PFSK-1 (cell line): ENCODE data around the gene NR6A1.

Experiments used
- FOXP2 ChIP-seq: optimal IDR thresholded peaks from 2 replicates; pipeline ENCODE3; 2011; ENCODE audit warnings: borderline replicate concordance, control low read depth, inconsistent platforms; ENCODE audit not compliant: insufficient read depth; ENCODE audit errors: extremely low read length, extremely low read depth
- POLR2AphosphoS5 ChIP-seq: IDR thresholded peaks from 2 replicates; pipeline ENCODE4 v1.6.1; 2012; ENCODE audit warnings: low read depth, mild to moderate bottlenecking, control low read depth, low read length, moderate library complexity
- SIN3A ChIP-seq: IDR thresholded peaks from 2 replicates; pipeline ENCODE4 v1.6.1; 2012; ENCODE audit warnings: mild to moderate bottlenecking, low read length, moderate library complexity, borderline replicate concordance; ENCODE audit not compliant: insufficient read depth
- TAF1 ChIP-seq: IDR thresholded peaks from 2 replicates; pipeline ENCODE4 v1.6.1; 2012; ENCODE audit warnings: low read length, control low read depth, borderline replicate concordance; ENCODE audit not compliant: insufficient read depth
- TF ChIP-seq, protein P1 (sequence below), 2 experiments: IDR thresholded peaks; 2 replicates each; pipeline versions ENCODE4 v1.6.1 to v1.8.0; 2011 to 2012; ENCODE audit warnings: low read depth in 2 of 2, low read length in 2 of 2, control low read depth in 1 of 2, inconsistent platforms in 1 of 2, mild to moderate bottlenecking in 1 of 2, moderate library complexity in 1 of 2; ENCODE audit not compliant: insufficient read depth in 1 of 2

Gene NR6A1

DNA sequence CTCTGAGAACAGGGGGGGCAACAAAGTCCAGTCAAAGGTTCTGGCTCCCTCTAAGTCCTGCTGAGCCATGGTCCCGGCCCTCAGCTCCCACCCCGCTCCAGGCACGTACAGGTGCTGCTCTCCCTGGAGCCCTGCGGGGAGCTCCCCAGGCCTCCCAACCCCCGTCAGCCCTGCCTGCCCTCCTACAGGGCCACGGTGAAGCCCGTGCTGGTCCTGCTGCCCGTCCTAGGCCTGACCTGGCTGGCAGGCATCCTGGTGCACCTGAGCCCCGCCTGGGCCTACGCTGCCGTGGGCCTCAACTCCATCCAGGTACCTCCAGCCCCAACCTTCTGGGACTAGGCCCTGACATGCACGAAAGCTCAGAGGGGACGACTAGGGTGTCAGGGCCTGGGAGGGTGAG is 300.8 kb downstream of the NR6A1 start:
- TF ChIP-seq TAF1 = no peak
- no peak for TF ChIP-seq POLR2AphosphoS5
- no peak for TF ChIP-seq FOXP2
- no peak for TF ChIP-seq SIN3A
- TF ChIP-seq, protein P1, sequence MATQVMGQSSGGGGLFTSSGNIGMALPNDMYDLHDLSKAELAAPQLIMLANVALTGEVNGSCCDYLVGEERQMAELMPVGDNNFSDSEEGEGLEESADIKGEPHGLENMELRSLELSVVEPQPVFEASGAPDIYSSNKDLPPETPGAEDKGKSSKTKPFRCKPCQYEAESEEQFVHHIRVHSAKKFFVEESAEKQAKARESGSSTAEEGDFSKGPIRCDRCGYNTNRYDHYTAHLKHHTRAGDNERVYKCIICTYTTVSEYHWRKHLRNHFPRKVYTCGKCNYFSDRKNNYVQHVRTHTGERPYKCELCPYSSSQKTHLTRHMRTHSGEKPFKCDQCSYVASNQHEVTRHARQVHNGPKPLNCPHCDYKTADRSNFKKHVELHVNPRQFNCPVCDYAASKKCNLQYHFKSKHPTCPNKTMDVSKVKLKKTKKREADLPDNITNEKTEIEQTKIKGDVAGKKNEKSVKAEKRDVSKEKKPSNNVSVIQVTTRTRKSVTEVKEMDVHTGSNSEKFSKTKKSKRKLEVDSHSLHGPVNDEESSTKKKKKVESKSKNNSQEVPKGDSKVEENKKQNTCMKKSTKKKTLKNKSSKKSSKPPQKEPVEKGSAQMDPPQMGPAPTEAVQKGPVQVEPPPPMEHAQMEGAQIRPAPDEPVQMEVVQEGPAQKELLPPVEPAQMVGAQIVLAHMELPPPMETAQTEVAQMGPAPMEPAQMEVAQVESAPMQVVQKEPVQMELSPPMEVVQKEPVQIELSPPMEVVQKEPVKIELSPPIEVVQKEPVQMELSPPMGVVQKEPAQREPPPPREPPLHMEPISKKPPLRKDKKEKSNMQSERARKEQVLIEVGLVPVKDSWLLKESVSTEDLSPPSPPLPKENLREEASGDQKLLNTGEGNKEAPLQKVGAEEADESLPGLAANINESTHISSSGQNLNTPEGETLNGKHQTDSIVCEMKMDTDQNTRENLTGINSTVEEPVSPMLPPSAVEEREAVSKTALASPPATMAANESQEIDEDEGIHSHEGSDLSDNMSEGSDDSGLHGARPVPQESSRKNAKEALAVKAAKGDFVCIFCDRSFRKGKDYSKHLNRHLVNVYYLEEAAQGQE (IDR thresholded peaks at IDR 0.05; ENCODE audit: insufficient read depth in 1 of 2, low read depth in 2 of 2, low read length in 2 of 2) = no peak

- TF ChIP-seq TAF1 (no peak), POLR2AphosphoS5 (no peak), SIN3A (no peak), FOXP2 (no peak)
- TF ChIP-seq, protein P1 (IDR thresholded peaks at IDR 0.05; ENCODE audit: insufficient read depth in 1 of 2, low read depth in 2 of 2, low read length in 2 of 2) = no peak
Observed at GRCh38 chr9:124469011-124469832, 301.9 kb downstream of the NR6A1 start.

DNA sequence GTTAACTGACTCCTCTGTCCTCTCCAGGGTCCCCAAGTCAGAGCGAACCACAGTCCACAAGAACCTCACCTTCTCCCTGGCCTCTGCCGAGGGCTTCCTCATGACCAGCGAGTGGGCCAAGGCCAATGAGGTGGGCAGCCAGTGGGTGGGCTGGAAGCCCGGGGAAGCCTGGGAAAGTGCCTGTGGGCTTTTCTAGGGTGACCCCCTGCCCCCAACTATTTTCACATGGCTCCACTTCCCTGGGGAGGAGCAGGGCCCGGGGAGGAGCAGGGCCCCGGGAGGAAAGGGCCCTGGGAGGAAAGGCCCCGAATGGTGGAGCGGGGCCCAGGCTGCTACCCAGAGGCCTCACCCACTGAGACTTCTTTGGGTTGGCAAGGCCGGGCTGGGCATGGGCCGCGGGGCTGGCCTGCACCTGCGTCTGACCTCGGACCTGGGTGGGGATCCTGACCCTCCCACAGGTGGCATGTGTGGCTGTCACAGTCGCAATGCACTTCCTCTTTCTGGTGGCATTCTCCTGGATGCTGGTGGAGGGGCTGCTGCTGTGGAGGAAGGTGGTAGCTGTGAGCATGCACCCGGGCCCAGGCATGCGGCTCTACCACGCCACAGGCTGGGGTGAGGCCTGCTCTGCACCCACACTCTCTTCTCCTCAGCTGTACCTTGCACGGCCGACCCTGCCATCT is 302.9 kb downstream of the NR6A1 start:
- TF ChIP-seq, protein P1 (IDR thresholded peaks at IDR 0.05; ENCODE audit: insufficient read depth in 1 of 2, low read depth in 2 of 2, low read length in 2 of 2) = no peak
- TF ChIP-seq POLR2AphosphoS5 (no peak), FOXP2 (no peak), SIN3A (no peak), TAF1 (no peak)

DNA sequence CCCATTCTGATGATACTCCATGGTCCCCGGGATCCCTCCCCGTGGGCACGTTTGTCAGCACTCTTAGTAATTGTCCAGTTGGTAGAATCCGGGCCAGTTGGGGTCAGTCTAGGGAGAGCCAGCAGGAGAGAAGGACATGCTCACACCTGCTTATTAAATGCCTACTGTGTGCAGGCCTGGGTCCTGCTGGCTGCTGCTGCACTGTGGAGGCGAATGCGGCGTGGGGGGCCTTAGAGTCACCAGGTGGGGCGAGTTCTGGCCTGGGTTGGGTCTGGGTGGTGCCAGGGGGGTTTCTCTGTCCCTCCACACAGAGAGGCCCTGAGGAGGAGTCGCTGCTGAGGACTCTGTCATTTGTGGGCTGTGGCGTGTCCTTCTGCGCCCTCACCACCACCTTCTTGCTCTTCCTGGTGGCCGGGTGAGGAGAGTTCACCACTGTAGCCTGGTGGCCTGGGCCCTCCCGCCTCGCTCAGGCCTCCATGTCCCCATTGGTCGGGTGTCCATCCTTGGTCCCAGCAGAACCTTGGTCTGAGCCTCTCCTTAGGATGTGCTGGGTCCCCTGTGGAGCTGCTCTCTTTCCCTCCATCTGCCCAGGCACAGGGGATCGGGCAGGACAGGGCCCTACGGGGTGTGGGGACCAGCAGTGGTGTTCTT is 303.6 kb downstream of the NR6A1 start:
- TF ChIP-seq POLR2AphosphoS5 (no peak), FOXP2 (no peak), TAF1 (no peak), SIN3A (no peak)
- TF ChIP-seq, protein P1 (IDR thresholded peaks at IDR 0.05; ENCODE audit: insufficient read depth in 1 of 2, low read depth in 2 of 2, low read length in 2 of 2) = no peak
